GM20431 (cell line): ENCODE data around the gene ABHD10.

Source experiments
- in situ Hi-C: fragments of 300-500 bp; cut with MseI, MboI; formaldehyde crosslinking; loops from one replicate; pipeline ENCODE4 v1.15.0; 2020; ENCODE audit warnings: low sequenced_read_pairs; ENCODE audit not compliant: unreplicated experiment

The ABHD10 gene

DNA sequence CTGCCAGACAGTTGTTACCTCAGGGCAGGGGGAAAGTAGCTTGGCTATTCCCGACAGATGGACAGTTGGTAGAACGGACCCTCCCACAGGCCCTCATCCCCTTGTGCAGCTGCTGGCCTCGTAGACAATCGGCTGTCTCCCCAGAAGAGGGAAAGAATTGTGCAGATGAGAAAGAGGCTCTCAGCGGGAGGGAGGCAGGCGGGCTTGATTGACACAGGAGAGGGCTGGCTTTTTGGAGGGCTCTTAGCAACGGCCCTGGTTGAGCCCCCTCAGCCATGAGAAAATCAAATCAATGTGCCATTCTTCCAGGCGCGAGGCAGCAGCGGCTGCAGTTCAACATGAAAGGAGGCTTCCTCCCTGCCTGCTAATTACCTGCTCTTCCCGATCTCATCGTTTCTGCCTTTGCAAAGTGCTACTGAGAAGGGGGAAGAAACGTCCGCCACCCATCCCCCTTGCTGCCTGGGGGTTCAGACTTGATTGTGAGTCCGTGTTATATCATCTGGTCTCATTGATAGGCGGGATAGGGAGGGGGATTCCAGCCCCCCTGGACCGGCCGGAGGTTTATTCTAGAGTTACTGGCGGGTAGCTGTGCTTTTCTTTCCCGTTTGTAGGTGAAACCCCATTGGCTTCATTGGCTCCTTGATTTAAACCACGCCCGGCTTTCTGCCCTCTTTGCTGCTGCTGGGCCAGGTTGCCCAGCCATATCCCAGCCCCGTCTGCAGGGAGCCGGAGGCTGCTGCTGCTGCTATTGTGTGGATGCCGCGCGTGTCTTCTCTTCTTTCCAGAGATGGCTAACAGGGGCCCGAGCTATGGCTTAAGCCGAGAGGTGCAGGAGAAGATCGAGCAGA is 20.0 kb downstream of the ABHD10 start, which contains the start of gene TAGLN3:
Gene TAGLN3, plus strand, starts transcription at position 287 of the 848 bp plus-strand sequence. Its CDS starts 501 bp downstream, at position 788.
- in situ Hi-C loops: no loop called here

- in situ Hi-C loops: no loop called here
Measured at GRCh38 chr3:111999484-112000324, 20.9 kb downstream of the ABHD10 start.

- in situ Hi-C loops: no loop called here
Measured at GRCh38 chr3:112000367-112000771, 21.5 kb downstream of the ABHD10 start.

GRCh38 chr3:112000966-112001365 is 22.1 kb downstream of the ABHD10 start:
- in situ Hi-C loops: no loop called here

GRCh38 chr3:112001526-112001925 is 22.7 kb downstream of the ABHD10 start:
- in situ Hi-C loops: no loop called here

DNA sequence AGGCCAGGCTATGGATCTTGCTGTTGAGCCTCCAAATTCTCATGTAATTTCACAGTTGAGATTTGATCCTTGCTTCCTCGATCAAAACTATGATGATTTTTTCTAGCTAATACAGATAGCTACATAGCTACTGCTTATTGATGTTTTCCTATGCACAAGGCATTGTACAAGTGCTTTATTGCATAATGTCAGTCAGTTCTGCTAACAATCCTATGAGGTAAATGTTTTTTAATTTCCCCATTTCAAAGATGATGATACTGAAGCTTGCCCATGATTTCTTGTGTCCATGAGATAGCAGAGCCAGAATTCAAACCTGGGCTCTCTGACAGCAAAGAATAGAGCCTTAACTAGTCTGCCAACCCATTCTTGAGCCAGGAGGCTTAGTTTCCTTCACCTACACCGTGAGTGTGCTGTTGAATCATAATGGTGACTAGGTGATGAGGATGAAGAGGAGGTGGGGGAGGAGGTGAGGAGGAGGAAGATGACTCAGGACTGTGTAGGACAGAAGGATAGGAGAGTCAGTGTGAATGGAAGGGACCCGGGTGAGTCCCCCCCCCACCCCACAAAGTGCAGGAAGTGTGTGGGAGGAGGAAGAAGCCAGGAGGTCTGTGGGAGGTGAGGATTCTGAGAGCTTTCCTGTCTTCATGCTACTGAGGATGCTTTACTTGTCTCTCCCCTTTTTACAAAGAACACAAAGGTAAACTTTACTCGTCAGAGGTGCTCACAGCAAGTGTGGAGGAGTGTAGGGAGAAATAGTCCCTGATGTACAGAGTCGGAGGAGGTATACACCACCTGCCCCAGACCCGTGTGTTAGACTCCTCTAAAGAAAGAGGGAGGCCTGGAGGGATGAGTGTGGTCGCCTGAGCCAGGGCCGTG is 23.5 kb downstream of the ABHD10 start:
- in situ Hi-C loops: no loop called here

DNA sequence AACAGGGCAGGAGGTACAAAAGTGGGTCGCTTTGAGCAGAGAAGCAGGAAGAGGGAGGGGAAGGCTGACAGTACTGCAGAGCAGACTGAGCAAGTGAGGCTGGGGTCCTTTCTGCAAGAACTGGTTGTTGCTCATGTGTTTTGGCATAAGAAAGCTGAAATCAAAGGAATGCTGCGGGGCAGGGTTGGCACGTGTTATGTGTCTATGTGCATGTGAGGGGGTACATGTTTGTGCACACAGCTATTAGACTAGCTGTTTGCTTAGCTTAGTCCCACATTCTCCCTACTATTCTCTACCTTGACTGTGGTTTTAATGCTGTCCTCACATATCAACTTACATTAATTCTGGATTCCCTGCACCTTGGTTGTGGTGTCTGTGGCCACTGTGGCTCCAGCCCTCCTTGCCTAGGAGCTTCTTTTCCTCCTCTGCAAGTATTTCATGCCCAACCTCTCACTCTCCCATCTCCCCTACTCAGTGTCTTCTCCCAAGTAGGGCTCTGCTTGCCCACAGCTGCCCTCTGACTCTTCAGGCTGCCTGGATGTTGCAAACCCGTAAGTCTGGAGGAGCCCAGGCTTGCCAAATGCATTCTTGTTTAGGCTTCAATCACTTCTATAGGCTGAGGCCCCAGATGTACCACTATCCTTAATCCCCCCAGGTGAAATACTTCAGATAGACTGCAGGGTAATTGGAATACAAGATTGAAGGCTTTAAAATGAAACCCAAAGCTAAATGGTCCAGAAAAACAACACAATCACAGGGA is 24.7 kb downstream of the ABHD10 start:
- in situ Hi-C loops: no loop called here

DNA sequence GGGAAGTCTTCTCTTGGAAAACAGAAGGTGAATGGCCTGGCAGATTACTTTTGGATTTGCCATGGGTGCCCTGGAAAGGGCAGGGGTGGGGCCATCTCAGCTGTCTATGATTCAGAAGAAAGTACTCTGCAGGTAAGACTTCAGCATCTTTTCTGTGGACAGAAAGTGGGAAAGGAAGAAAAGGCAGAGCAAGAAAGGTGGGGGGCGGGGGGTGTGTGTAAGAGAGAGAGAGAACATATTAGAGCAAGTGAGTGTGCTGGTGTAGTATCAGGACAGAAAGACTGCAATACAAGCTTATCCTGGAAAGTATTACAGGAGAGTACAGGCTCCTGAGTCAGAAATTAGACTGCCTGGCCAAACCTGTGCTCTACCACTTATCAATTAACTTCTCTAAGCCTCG is 25.4 kb downstream of the ABHD10 start:
- in situ Hi-C loops: no loop called here

DNA sequence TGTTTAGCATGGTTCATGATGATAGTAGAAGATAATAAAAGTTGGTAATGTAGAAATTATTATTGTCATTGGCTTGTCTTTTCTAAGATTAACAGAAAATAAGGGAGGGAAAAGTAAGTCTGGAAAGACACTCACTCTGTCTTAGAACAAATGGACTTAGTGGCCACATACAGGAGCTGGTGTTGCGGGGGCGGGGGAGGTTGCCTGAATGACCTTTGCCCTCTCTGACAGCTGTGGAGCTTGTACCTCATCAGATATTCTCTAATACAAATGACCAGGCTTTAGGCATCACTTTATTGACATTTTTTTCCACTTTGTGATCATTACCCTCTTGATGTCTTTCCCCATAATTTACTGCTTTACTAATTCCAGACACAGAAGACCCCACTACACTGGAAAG is 25.8 kb downstream of the ABHD10 start:
- in situ Hi-C loops: no loop called here

DNA sequence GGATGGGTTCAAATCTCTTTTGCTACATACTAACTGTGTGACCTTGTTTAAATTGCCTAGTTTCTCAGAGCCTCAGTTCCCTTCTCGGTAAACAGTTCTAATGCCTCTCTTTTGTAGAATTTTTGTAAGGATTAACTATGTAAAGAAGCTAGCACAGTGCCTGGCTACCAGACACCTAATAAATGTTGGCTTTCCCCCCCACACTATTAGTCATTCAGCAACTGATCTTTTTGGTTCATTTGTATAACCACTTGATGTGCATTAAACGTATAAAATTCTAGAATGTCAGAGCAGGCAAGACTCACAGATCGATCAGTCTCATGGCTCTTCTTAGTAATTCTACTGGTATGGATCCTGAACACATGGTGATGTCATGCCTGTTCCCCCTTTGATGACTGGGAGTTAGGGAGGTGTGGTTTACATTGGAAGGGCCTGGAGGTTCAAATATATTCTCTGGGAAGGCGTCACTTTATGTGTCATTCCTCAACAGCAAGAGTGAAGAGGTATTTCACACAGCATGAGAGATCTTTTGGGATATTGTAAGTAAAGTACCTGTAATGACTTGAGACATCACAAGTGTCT is 26.4 kb downstream of the ABHD10 start:
- in situ Hi-C loops: no loop called here

DNA sequence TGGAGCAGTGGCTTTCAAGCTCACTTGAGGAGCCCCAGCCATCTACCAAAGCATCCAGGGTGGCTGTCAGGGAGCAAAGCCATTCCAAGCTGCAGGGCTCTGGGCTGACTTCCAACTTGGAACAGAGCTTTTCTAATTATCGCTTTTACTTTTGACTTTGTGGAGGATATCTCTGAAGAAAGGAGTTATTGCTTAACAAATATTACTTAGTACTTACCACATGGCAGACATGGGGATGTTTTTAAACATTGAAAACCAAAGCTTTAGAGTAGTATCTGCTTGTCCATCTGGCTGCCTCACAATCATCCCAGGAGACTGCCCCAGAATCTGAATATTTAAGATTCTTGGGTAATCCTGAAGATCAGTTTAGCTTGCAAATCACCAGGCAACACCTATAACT is 28.8 kb downstream of the ABHD10 start:
- in situ Hi-C loops: no loop called here

- in situ Hi-C loops: no loop called here
Measured at GRCh38 chr3:112009670-112010069, 30.8 kb downstream of the ABHD10 start.

- in situ Hi-C loops: no loop called here
Measured at GRCh38 chr3:112010636-112011035, 31.8 kb downstream of the ABHD10 start.

GRCh38 chr3:112011376-112011940 is 32.6 kb downstream of the ABHD10 start:
- in situ Hi-C loops: no loop called here

- in situ Hi-C loops: no loop called here
Measured at GRCh38 chr3:112012205-112012992, 33.6 kb downstream of the ABHD10 start.

GRCh38 chr3:112013058-112013783 is 34.4 kb downstream of the ABHD10 start:
- in situ Hi-C loops: no loop called here

DNA sequence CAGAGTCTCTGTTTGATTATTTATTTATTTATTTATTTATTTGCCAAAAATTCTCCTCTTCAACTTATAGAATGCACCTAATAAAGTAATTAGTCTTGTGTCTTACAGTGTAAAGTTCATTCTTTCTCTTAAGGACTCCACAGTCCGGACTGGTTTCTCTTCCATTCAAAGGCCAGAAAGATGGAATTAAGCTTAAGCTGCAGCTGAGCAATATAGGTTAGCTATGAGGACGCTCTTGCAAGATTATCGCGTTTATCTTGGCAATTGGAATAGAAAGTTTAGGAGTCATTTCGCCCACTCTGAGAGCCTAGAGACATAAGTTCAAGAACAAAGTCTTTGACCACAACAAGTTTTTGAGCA is 34.9 kb downstream of the ABHD10 start:
- in situ Hi-C loops: no loop called here
